ENCODE results near the gene INTU.
A peak's percentile ranks its signal among the peaks of the same experiment; 100 is the strongest.

DNA sequence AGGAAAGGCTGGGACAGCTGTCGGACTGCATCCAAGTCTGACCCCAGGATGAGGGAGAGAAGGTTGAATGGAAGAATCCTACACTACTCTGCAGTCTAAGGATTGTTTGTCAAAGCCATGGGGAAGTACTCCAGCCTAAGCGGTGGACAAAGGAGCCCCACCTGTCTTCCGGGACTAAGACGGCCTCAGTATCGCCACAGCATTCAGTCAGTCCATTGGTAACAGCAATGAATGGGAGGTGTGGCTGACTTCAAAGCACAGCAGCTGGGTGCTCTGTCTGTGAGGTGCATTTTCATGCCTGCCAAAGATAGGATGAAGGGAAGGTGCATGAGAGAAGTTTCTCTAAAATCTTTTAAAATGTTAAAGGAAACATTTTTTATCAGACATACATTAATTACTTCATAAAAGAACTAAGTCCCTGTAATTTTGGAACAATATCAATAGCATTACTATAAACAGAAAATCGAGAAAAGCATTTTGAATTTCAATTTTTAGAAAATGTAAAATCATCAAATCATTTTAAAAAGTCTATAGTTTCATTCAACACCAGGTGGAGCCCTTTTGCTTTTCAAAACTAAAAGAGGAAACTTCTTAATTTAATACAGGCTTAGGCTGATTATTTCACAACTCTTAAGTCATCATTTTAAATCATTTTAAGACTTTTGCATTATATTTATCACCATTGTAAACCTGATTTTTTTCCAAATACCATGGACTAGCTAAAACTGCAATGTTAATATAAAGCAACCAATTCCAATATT, 27.6 kb upstream of the INTU start:
- TF ChIP-seq CTCF (IDR thresholded peaks at IDR 0.05): peak; percentile 23; the same call in 1 of the 2 replicates
- TF ChIP-seq POLR2AphosphoS5 (IDR thresholded peaks at IDR 0.05; ENCODE audit: low read depth, low read length): no peak
- TF ChIP-seq, protein P1, sequence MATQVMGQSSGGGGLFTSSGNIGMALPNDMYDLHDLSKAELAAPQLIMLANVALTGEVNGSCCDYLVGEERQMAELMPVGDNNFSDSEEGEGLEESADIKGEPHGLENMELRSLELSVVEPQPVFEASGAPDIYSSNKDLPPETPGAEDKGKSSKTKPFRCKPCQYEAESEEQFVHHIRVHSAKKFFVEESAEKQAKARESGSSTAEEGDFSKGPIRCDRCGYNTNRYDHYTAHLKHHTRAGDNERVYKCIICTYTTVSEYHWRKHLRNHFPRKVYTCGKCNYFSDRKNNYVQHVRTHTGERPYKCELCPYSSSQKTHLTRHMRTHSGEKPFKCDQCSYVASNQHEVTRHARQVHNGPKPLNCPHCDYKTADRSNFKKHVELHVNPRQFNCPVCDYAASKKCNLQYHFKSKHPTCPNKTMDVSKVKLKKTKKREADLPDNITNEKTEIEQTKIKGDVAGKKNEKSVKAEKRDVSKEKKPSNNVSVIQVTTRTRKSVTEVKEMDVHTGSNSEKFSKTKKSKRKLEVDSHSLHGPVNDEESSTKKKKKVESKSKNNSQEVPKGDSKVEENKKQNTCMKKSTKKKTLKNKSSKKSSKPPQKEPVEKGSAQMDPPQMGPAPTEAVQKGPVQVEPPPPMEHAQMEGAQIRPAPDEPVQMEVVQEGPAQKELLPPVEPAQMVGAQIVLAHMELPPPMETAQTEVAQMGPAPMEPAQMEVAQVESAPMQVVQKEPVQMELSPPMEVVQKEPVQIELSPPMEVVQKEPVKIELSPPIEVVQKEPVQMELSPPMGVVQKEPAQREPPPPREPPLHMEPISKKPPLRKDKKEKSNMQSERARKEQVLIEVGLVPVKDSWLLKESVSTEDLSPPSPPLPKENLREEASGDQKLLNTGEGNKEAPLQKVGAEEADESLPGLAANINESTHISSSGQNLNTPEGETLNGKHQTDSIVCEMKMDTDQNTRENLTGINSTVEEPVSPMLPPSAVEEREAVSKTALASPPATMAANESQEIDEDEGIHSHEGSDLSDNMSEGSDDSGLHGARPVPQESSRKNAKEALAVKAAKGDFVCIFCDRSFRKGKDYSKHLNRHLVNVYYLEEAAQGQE (IDR thresholded peaks at IDR 0.05; ENCODE audit: insufficient read depth in 1 of 2, low read depth in 2 of 2, low read length in 1 of 2): no peak
- no peak for TF ChIP-seq TCF7L2 (IDR thresholded peaks at IDR 0.05; ENCODE audit: low read depth, low read length)

Data from Panc1 (cell line).